Midbrain (tissue), 1 donor: Measurements from ENCODE around the gene R3HDM1.
"Not testable (repeated sequence)": the region's sequence is repeated elsewhere in the genome, so short reads cannot be mapped to it uniquely, and the experiment has no call there.

Experiments used
- DNase-seq: peaks from one replicate; lab custom pipeline; 2025; lab: John Stamatoyannopoulos, UW

Gene R3HDM1

DNA sequence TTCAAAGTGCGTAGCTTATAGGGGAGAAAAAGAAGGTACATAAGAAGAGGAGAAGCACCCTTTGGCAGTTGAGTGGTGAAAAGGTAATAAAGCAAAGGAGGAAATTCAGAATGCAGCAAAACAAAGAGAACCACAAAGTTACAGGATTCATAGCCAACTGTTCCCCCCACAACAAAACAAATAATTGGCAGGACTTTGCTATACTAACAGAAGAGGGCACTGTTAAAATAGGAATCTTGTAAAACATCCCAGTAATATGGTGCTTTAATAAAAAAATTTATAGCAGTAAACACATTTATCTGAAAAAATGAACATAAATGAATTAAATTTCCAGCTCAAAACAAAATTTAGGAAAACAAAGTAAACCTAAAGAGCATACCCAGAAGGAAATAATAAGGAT is 42.3 kb downstream of the R3HDM1 start:
- DNase-seq: peak; percentile 8

DNA sequence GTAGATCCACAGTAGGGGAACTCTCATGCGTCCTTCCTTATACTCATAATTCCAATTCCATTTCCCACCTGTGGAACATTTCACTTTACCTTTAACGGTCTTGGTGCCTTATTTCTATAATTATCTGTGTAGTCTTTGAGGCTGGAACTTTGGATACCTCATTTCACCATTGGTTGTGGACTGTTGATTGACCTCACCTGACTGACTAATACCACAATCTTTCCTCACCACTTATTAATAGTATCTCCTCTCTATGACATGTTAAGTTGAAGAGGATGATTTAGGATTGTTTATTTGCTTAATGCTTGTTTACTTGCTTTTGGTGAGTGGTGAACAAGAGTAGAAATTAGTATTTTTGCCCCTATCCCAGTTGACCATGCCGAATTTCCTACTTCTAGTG is 50.0 kb downstream of the R3HDM1 start:
- no peak for DNase-seq

DNA sequence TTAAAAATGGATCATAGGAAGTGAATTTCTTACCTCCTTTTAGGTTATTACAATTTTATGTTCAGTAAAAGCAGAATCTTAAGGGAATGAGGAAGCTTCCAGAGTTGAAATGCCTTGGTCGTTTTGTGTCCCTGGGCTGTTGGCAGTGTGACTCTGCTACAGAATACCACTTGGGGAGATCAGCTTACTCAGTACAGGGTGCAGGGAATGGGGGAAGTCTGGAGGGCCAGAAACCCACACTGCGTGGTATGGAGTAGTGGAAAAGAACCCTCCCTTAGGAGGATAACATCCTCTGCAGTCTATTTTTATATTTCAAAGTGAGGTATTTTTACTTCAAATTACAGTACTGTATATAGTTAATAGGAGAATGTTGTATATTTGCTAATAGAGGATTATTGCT is 51.1 kb downstream of the R3HDM1 start:
- no peak for DNase-seq

DNA sequence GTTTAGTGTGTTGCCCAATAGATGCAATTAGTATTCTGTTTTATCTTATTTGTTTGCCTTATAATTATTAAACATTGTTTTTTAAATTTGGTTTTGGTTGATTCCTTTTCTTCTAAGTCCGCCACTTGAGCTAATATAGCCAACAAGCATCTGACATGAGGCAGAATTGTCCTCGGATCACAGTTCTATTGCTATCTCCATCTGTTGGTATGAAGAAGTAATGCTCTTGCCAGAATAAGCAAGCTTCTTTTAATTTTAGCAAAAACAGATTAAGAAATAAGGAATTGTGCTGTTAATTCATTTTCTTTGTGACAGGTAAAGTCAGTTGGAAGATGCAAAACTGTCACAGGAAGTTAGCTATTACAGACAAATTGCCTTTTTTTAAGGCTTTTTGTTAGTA is 54.3 kb downstream of the R3HDM1 start:
- DNase-seq: no peak

DNA sequence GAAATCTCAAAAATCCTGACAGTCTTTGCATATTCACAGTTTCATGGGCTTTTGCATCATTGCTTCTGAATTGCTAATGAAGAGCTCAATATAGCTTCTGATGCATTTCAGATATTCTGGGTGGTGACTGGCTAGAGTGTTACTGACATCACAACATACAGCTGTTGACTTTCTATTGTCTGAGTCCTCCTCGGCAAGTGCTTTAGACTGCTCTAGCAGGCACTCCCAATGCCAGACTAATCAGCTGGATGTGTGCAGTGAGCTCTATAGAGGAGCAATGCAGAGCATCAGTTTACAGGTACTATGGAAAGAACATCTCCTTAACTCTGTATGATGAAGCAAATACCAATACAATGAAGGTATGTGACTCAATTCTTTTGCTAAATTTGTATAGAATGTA is 54.9 kb downstream of the R3HDM1 start:
- DNase-seq: no peak

DNA sequence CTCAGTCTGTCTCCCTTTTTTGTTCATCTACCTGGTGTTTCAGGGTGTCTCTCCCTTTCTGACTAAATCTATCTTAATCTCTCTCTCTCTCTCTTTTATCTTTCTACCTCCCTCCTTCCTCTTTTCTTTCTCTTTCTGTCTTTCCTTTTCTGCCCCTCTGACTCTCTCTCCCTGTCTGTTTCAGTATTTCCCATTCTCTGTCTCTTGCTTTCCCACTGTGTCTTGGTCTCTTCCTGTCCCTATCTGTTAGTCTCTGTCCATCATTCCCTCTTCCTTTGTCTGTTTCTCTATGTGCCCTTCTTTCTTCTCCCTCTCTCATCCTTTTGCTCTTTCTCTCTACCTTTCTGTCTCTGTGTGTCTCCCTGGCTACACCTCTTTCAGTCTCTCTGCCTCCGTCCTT is 56.7 kb downstream of the R3HDM1 start:
- no peak for DNase-seq

DNA sequence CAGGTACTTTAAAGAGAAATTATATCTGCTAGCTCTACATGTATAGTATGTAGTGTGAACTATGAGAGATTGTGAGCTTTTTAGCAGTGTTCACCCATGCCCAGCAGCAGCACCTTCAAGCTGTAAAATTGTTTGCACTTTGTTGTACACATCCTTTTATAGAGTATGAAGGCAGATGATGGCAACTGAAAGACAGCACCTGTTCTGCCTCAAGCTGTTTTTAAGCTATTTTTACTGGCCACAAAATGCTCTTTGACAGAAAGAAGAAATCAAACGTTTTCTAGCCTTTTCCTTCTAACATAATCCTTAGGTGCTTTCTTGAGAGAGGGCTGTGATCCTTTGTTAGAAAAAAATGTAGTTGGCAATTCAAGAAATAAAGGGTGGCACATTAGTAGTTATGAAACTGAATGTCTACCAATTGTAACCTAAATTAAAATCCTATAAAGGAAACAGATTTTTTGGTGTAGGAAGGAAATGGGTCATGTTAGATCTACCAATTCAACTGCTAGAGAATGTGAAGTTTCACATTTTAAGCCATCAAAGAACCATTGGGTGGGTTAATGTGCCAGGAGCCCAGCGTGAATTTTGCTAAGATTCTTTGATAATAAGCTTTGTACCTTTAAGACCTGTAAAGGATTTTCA is 59.5 kb downstream of the R3HDM1 start:
- DNase-seq: no peak

DNA sequence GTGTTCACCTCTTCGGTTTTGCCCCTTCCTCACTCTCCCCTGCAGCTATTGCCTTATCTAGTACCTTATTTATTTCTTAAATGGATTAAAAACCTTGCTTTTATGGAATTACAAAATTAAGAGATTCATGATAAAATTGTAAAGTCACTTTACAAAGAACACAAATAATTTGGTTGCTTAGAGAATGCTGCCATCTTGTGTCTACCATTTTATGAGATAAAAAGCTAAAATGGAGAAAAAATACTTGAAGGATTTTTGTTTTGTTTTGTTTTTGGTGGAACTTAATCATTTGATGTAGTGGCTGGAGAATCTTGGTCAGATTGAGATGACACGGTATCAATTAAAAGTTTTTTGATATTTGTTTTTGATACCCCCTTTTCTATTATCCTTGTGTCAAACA is 69.6 kb downstream of the R3HDM1 start:
- no peak for DNase-seq

DNA sequence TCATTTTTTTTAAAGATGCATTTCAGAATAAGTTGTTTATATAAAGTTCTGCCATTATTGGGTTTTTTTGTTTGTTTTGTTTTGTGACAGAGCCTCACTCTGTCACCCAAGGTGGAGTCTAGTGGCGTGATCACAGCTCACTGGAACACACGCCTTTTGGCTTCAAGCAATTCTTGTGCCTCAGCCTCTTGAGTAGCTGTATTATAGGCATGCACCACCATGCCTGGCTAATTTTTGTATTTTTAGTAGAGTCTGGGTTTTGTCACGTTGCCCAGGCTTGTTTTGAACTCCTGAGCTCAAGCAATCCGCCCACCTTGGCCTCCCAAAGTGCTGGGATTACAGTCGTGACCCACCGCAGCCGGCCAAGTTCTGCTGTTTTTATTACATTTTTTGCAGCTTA is 72.3 kb downstream of the R3HDM1 start:
- no peak for DNase-seq

DNA sequence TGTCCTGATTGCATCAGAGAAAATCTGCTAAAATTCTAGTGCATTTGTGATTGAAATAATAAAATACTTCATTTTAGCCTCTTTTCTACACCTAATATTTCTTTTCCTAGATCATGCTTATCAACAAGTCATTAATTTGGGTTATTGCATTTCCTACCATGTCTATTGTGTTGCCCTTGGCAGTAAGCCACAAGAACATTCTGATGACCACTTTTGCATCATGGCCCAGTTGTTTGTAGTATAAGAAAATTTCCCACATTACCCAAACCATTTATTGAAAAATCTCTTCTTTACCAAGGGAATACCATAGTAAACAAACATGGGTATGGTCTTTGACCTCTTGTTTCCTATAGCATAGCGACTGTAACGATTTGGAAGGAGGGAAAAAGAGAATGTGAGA is 76.3 kb downstream of the R3HDM1 start:
- no peak for DNase-seq

DNA sequence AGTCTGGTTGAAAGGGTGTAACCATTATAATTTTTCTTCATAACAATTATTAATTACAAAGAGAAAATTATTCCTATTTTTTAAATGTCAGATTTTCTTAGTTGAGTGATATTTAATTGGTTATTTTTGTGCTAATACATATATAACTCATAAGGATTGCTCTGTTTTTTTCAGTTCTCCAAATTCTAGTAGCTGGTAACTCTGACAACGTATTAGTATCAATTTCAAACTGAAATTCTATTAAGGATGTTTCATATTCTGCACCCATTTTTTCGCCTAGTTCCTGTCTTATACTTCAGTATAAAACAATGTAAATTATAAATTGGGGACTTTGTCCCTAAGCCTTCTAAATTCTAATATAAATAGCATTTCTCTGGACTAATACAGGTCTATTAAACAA is 81.0 kb downstream of the R3HDM1 start:
- DNase-seq: no peak

DNA sequence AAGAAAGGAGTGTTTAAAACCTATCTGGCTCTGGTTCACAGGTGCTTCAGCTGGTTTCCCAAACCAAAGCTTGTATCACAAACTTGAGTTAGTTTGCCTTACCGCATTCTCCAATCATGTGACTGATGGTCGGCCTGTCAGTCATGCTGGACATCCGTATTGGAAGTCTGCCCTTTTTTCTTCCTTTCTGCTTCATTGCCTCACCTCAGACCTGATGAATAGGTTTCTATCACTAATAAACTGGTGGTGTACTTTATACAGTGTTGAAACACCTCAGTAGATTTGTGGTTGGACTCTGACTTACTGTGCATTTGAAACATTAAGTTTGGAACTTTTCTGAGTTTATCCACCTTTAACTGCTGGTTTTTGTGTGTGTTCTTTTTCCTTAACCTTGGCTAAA is 84.1 kb downstream of the R3HDM1 start:
- DNase-seq: no peak

DNA sequence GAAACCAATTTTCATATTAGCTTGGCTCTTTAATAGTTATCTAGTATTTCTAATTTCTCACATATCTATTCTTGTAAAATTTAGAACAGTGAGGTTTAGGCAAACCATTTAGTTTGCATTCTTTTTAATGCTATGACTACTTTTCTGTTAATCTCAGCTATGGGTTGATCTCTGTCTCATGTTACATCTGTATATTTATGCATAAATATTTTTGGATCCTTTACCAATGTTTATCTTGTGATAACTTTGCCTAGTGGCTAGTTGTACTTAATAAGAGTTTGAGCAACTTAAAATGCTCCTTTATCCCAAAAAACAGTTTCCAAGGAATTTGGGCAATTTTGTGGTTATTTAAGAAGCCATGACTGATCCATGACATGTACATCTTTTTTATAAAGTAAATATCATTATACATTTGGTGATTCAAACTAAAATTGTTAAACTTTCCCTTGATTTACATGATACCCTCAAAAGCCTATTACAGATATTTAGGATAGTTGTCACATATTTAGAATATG is 86.3 kb downstream of the R3HDM1 start:
- DNase-seq: no peak

DNA sequence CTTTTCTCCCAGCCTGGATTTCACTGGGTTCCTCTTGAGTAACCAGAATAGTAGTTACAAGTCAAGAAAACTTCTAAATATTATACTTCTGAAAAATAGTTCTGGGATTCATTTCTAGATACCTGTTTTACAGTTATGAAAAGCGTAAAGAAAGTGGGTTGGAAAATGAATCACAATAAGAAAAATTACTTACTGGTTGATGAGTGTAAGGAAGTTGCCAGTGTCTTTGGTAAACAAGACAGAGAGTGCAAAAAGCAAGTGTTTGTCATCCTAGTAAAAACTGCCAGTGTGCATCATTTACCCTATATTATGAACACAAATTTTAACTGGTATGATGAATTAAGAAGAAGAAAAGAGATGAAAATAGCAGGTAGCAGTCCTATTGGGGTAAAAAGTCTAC is 88.9 kb downstream of the R3HDM1 start:
- no peak for DNase-seq

DNA sequence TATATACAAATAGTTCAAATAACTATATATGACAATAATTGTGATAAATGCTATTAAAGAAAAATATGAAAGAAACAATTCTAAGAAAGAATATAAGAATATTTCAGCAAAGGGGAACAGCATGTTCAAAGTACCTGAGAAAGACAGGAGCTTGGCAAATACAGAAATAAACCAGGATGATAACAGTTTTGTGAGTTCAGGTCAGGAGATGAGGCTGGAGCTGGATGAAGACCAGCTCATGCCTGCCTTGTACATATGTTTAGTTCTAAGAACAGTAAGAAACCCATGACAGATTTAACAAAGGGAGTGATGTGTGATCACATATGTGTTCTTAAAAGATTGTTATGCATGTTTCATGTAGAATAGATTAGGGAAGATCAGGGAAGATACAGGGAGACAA is 98.2 kb downstream of the R3HDM1 start:
- DNase-seq: no peak

DNA sequence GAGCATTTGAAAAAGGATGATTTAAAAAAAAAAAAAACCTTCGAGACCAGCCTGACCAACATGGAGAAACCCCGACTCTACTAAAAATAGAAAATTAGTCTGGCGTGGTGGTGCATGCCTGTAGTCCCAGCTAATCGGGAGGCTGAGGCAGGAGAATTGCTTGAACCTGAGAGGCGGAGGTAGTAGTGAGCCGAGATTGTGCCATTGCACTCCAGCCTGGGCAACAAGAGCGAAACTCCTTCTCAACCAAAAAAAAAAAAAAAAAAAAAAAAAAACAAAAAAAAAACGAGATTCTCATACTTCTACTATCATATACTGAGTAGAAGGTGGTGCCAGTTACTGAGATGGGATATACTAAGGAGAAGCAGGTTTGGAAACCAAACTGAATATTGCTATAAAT is 98.8 kb downstream of the R3HDM1 start:
- not testable (repeated sequence) for DNase-seq

DNA sequence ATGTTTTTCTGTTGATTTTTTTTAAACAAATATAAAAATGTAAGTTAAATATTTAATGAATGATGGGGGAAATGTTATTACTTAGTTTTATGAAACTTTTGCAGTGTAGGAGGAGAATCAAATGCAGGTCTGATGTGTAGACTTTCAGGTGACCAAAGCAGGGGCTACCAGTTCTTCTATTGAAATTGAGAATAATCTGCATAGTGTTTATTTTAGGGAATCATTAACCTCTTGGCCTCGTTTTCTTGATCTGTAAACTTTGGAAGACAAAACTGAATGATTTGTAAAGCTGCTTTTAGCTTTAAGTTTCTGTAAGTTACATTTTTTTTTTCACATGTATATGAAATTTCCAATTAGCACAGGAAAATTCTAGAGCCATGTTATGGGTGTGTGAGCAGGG is 99.2 kb downstream of the R3HDM1 start:
- DNase-seq: no peak

DNA sequence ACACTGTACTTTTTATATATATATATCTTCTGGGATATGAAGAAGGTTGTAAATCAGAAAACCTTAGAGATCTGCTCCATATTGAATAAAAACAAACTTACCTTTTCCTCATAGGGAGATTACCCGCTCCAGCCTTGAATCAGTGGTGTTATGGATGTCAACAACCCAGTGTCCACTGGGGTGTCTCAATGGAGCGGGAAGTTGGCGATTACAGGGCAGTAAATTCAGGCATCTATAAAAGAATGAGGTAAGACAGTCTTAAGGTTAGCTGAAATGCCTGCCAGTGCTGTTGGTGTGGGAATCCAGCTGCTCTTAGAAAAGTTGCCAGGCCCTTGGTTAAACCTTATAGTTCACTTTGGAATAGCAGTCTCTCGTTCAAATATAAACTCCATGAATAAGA is 102.3 kb downstream of the R3HDM1 start:
- no peak for DNase-seq

DNA sequence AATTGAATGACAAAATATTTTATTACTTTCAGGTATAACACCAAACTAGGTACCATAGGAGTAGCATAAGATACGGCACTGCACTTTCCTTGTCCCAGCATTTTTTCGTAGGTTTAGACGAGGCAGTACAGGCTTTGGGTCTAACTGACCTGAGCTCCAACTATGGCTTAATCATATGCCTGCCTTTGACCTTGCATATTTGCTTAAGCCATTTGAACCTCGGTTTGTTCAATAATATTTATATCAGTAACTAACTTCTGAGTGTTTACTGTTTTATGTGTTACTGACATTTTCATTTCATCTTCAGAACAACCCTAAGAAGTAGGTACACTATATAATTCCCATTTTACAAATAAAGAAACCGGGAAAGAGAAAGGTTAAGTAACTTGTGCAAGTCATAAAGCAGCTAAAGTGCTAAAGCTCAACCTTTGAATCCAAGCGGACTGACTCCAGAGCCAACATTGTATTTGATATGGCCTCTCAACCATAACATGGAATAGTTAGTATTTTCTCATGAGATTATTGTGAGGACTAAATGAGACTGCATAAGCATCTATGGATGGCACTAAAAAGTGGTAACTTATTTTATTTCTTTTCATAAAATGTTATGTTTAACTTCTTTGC is 104.0 kb downstream of the R3HDM1 start:
- DNase-seq: no peak

DNA sequence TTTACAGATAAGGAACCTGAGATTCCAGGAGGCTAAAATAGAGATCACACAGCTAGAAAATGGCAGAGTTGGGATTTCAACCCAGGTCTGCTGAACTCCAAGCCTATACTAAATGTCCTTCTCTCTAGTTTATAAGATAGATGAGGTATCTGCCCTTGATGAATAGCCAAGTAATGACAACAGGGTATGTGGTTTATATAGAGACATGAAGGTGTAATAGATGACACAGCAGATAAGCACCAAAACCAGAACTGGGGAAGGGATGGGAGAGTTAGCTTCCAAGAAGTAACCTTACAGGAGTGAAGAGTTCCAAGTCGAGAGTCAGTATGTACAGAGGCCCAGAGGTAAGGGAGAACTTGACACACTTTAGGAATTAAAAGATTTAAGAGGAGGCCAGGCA is 105.7 kb downstream of the R3HDM1 start:
- no peak for DNase-seq

DNA sequence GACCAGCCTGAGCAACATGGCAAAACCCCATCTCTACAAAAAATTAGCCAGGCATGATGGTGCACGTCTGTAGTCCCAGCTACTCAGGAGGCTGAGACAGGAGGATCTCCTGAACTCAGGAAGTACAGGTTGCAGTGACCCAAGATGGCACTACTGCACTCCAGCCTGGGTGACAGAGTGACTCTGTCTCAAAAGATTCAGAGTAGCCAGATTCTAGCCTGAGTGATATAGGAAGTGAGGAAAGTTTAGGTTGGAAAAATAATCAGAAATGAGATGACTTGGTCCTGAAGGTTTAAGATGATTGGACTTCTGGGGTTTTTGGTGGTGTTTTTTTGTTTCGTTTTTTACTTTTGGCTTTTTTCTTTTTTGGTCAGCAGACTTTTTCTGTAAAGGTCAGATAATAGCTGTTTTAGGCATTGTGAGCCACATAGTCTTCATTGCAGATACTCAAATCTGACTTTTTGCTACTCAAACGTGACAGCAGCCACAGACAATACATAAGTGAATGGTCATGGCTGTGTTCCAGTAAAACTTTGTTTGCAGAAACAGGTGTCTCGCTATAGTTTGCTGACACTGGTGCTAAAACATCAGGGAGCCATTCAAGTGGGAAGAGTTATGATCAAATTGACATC is 106.3 kb downstream of the R3HDM1 start:
- DNase-seq: no peak

DNA sequence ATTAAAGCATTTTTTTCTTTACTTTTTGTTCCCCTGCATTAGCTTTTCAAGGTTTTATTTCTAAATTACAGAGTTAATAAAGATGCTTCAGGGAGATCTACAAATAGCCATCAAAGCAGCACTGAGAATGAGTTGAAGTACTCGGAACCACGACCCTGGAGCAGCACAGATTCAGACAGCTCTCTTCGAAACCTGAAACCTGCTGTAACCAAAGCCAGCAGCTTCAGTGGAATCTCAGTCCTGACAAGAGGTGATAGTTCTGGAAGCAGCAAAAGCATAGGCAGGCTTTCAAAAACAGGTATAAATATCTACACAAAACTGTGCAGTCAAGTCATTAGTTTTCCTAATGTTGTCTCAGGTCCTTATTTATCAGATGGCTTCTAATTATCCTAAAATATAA is 107.5 kb downstream of the R3HDM1 start:
- no peak for DNase-seq
